NCI-H2196 (cell line): ENCODE measurements around the gene TEK.

Source experiments
- DNase-seq: peaks from one replicate; lab custom pipeline; 2025; ENCODE audit not compliant: unreplicated experiment; lab: John Stamatoyannopoulos, UW

TEK gene

DNA sequence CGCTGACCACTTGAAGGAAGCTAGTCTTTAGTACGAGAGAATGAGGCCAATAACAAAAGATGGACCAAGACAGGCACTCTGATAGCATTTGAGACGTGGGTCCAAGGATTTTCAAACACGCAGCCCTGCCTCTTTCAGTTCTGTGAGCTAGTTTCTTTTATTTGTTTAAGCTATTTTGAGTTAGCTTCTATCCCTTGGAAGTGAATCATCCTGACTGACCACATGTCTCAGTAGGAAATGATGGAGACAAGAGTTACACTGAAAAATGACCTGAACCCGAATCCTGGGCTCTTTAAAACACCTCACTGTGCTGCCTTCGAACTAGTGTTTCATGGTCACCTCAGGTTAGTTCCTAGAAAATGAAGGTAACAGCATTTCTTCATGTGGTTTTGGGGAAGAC, 9.9 kb downstream of the TEK start:
- no peak for DNase-seq

DNA sequence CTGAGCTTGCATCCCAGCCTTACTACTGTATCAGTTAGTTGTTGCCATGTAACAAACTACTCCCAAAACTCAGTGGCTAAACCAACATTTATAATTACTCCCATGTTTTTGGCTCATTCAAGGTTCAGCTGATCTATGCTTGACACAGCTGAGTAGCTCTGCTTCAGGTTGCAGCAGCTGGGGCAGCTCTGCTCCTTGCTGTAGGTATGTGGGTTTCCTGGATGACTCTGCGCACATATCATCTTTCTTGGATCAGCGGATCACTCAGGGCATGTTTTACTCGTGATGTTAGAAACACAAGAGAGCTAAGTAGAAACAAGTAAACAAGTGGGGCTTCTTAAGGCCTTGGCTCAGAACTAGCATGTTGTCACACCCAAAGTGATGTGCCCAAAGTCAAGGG, 15.1 kb downstream of the TEK start:
- DNase-seq, result peak; percentile 12

DNA sequence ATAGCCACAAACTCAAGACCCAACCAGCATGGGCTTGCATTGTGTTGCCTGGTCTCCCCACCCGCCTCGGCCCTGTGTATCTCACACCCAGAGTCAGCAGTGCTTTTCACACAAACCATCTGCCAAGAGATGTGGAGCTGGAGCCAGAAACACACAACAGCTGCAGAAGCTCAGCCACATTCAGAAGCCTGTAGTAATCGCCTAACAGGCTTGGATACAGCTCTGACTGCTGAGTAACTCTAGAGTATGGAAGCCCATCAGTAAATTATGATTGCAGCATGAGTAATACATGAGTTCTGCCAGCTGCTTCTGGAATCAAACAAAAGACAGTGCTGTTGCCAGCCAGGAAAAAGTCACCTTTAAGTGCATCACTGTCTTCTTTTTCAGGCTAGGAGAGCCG, 16.0 kb downstream of the TEK start:
- DNase-seq, result peak; percentile 69

DNA sequence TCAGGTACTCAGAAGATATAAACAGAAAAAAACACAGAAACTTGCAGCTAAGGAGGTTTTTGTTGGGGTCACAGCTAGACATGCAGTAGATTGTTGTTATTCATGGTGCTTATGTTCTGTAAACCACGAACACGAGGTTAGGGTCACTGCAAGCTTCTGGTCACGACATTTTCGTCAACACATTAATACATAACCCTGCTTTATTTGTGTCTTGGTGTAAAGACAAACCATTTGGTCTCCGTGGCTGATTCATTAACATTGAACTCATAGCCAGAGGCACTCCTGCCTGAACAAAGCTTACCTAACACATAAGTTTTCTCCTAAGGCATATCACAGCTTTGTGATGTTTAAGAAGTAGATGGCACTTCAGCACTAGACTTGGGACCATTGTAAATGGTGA, 16.9 kb downstream of the TEK start:
- DNase-seq, result no peak

DNA sequence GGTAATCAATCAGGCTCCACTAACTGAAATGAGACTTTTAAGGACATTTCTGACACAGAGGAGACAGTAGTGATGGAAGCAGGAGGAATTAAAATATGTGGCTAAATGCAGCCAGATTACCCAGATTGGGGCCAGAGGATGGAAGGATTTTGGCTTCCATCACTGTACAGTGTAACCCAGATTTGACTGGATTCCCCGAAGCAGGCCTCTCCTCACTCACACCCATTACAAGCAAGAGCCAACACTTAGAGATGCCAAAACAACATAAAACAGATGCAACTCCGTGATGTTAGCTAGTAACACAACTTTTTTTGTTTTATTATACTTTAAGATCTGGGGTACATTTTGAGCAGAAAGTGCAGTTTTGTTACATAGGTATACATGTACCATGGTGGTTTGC, 17.6 kb downstream of the TEK start:
- DNase-seq, result no peak

DNA sequence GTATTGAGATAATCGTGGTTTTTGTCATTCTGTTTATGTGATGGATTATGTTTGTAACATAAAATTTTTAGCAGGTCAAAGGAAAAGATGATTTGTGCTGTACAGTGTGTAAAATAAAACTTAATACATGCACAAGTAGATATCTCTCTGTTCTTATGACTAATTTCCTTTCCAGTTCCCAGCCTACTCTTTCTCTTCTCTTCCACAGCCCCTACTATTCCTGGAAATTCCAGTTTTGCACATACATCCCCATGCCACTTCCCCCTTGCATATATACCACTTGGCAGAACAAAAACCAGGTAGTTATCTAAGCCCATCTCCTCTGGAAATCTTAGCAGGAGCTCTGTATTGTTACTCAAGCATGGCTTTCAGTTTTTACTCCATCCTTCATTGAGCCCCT, 20.2 kb downstream of the TEK start:
- DNase-seq, result no peak

DNA sequence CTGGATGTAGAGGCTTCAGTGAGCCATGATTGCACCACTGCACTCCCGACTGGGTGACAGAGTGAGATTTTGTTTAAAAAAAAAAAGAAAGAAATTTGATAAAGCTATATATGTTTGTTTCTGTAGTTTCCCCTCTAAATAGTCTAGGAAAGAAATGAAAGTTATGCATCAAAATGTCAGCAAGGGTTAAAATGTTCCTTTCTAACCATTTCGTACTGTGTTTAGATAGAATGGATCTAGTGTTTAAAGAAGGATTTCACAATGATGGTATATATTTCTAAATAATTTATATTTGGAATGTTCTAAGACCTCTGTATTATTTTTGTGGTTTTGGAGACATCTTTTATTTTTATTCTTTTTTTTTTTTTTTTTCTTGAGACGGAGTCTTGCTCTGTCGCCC, 22.7 kb downstream of the TEK start:
- no peak for DNase-seq

DNA sequence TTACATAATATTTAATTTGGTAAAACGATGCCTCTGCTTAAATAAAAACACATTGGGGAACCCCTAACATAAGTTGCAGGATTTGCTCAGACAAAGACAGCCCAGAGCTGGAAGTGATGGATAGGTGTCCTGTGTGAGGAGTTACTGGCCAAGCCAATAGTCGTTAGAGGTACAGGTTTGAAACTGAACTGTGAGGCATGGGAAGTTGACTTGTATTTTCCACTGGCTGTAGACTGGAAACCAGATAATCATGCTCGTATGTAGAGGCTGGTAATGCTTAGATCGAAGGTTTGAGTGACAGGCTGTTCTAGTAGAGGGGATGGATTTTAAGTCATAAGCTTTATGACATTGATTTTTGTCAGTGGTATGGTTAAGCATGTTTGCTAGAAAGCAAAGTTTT, 24.8 kb downstream of the TEK start:
- DNase-seq, result no peak

DNA sequence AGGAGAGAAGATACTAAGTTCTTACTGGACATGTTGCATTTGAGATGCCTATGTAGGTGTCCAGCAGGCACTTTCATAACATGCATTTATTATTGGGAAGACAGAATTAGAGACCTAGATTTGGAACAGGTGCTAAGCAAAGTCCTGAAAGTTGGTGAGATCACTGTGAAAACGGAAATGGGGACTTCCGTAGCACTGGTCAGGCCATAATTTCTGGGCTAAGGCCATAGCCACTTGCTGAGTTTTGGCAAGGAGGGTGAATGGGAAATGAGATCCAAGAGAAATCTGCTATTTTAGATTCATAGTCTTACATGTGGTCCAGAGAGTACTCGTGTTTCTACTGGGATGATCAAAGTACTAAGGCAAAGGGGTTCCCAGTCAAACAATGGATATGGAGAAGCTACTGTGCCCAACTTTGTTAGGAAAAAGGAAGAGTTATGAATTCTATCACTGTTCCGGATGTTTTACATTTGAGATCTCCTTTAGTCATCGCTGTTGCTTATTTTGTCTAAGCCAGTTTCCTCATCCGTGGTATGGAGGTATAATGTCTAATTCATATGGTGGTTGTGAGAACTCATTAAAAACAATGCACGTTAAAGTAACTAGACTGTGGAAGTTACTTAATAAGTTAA, 33.4 kb downstream of the TEK start:
- DNase-seq, result no peak

DNA sequence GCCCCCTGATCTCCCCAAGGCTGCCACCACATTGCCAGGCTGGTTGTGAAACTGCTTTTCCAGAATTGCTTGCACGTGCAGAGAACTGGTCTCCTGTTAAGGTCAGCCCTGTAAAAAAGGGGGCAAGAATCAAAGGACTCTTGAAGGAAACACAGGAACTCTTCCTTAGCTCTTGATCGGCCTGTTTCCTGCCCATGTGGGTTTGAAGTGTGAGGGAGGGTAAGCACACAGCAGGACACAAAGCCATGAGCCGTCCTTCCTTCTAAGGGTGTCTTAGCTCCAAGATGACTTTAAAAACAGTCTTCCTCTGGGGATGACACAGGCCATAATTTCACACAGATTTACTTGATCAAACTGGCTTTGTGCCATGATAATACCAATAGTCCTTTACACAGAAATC, 36.1 kb downstream of the TEK start:
- no peak for DNase-seq

DNA sequence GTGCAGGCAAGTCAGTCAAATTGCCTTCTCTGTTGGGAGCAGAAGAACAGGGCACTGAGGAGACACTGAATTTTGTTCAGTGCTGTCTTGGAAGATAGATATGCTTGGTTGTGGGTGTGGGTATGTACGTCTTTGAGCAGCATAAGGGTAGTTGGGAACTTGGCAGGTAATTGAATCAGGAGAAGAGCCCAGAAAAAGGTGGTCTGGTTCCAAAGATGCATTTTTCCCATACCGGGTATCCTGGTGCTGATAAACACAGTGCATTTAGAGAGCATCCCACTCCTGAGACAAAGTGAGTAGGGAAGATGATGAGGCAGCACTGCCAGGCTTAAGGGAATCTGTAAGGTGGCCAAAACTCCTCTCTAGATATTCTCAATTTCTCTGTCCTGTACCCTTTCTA, 40.6 kb downstream of the TEK start:
- no peak for DNase-seq

DNA sequence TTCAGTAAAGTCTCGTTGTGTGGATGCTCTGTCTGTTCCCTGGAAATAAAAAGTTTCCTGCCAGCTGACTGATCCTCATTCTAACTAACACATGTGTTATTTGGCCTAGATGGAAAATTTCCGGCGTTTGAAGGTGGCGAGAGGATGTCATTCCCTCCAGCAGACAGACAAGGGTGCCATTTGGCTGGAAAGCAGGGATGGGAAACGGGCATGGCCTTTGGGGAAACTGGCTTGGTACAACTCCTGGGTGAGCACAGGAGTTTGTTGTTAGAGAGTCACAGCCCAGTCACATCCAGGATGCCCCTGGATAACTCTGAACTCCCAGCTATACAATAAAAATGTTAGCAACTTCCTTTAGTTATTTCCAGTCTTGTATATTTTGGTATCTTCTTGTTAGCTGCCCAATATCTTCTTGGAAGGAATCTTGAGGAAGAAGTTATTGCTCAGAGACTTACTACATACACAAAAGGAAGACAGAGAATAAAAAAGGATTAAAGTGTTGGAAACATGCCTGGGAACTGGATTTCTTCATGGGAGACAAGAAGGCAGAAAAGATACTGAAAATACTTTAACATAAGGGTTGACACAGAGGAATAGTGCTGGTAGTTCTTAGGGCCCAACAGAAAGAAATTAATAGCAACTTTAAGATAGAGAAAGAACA, 41.9 kb downstream of the TEK start:
- no peak for DNase-seq

DNA sequence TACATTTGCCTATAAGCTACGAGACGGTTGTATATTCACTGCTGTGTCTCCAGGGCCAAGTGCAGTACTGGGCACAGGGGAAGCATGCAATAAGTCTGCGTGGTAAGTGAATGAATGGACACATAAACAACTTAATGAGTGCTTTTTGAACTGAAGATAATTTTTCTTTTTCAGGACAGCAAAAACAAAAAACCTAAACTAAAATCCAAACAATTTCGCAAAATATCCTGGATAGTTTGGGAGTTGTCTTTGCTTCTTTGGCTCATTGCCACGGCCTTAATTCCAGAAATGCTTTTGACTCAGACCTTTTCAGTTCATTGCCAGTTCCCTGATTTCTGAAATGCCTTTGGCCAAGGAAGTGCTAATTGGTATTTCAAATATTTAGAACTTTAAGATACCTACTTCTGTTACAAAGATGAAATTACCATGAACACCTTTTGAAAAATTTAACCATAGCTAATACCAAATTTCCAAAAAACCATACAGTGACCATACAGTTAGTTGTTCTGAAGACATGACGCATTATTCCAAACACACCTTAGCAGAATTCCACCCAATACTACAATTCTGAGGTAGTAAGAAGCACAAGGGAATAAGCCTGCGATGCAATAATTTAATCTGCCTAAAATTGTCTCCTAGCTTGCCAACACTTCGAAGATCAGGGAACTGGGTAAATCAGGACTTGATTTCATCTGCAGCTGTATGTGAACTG, 42.8 kb downstream of the TEK start:
- DNase-seq, result no peak

DNA sequence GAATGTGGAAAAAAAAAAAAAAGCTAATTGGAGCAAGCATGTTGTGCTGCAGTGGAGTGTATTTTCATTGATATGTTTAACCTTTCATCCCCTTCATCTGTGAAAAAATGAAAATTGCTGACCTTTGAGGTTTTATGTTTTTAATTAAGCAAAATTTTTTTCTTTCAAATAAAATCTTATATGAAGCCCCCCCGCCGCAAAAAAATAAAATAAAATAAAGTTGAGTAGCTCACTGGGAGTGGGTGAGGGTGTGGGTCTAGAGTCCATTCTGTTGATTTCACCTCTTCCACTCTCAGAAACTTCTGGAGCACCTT, 43.3 kb downstream of the TEK start:
- DNase-seq, result no peak

DNA sequence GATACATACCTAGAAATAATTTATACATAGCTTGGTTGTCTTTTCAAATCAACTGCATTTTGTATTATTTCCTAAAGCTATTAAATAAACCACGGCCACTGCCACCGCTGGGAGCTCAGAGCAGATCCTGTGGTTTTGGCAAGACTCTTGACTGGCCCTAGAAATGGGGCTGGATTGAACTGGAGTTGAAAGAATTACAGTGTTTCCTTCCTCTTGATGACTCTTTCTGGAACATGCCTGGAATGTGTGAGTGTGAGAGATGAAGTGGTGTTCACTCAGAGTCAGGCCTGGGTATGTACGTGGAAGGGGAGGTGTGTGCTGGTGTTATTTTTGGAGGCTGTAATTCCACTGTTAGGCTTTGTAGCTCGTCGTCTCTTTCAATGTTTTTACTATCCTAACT, 45.9 kb downstream of the TEK start:
- DNase-seq, result no peak

DNA sequence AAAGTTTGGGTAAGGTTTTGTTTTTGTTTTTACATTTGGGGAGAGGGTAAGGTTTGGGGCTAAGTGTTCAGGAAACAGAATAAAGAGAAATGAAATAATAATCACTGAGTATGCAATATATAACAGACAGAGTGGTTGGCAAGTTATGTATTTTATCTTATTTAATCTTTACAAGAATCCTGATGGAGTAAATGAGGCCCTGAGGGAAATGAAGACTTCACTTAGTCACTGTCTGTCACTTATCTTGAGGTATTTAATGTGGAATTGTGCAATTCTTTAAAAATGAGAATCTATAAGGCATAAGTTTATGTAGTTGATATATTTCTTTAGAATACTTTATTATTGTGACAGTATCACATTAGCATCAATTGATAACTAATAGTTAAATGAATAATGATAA, 48.1 kb downstream of the TEK start:
- no peak for DNase-seq

DNA sequence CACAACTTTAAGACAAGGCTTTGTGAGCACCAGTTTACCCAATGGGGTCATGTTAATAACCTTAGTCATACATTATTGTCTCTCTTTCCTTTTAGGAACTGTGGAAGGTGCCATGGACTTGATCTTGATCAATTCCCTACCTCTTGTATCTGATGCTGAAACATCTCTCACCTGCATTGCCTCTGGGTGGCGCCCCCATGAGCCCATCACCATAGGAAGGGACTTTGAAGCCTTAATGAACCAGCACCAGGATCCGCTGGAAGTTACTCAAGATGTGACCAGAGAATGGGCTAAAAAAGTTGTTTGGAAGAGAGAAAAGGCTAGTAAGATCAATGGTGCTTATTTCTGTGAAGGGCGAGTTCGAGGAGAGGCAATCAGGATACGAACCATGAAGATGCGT, 48.7 kb downstream of the TEK start:
- no peak for DNase-seq

DNA sequence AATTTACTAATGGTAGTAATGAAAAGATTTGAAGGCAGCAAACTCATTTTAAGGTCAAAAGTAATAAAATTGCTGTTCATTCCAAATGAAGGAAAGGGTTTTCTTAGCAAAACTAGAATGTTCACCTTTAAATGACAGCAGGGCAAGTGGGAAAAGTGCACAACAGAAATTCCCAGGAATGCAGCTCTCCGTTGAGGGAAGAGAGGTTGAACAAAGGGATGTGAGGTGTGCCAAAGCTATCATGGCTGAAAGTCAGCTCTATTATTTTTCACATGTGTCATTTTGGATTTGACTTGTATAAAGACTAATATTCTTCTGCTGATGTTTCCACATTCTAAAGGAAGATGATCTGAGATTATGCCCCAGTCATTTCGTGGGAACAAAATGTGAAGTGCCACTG, 51.6 kb downstream of the TEK start:
- no peak for DNase-seq

DNA sequence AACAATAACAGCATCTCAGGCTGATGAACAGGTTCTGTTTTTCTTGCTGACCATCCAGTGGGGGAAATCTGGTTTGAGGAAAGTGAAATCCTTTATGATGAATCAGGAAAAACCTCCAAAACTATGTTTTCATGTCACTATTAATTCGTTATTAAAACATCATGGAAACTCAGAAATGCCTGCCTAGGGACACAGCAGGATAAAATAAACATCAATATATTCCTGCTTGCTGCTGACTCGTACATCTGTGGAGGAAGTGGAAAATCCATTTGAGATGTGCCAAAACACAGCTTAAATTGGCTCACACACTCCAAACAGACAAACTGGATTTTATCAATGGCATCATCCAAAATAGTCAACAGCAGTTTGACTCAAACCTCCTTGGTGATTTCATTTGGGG, 53.0 kb downstream of the TEK start:
- no peak for DNase-seq

DNA sequence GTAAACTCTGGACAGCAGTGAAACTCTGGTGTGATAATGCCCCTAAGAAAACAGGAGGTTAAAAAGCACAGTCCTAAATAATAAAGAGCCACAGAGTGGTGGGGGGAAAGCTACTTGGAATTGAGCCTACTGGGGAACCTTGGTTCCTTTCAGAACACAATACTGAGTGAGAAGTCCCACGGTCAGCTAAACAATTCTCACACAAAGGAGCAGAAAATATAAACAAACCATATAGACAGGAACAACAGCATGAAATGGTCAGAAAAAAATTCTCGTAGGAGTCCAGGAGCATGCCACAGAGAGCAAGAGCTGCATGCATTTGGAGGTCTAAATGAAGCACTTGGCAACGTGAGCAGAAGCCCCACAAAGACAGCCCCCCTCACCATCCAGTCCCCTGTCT, 56.0 kb downstream of the TEK start:
- DNase-seq, result no peak

DNA sequence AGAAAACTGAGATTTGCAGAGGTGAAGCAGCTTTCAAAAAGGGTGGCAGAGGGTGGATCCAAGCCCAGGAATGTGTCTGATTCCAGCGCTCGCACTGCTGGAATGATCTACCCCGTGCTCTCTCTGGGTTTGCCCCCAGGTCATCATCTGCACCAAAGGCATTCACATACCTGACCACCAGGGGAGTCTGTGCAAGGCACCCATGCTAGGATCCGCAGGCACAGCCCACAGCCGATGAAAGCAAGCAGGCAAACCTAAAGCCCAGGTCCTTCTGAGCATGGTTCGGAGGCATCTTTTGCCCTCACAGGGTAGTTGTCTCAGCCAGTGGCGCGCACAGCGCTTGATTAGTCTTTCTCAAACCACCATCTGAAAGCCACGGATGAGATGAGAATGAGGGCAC, 56.6 kb downstream of the TEK start:
- DNase-seq, result no peak

DNA sequence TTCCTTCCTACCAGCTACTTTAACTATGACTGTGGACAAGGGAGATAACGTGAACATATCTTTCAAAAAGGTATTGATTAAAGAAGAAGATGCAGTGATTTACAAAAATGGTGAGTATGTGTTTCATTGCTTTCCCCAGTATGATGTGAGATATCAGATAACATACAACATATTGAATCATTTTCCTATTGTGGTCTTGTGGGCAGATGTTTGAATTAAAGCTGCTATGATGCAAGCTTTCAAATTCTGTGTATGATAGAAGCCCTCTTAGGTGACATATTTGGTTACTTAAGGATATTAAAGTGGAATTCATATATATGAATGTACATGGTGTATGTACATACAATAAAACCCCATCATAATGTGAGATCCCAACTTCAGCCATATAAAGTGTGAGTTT, 59.5 kb downstream of the TEK start:
- no peak for DNase-seq

DNA sequence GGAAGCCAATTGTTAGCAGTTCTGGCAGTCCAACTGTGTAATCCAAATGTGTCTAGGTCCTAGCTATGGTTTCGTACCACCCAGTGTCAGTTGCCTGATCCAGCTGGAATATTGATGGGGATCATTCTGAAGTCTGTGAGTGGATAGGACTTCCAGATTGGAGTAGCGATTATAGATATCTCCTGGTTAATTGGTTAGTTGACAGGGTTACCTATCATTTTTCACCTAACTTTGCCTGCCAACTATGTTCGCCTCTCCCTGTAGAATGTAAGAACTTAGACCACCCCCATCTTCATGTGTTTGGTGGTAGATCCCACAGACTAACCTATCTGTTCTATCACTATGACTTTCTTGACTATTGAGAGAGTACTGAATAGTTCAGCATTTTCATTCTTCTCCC, 59.9 kb downstream of the TEK start:
- no peak for DNase-seq
